CD14-positive monocyte (primary cell): ENCODE data around the gene NUMBL. TPM values are rescaled to one million over a fixed set of nuclear protein-coding genes. Genes with fewer than 3 reads are reported as not detected.

Experiments used
- DNase-seq, 3 donors: peaks; one replicate each; pipeline ENCODE4 v3.0.0-alpha.2; 2011 to 2022
- H2AFZ ChIP-seq: 2 replicates; pipeline ENCODE4 v1.6.0; 2012; ENCODE audit warnings: mild to moderate bottlenecking, low read depth, low read length, inconsistent platforms; ENCODE audit not compliant: insufficient read depth, poor library complexity, severe bottlenecking
- H3K27ac ChIP-seq, 2 donors: 1 replicate in 1 of 2; 2 replicates in 1 of 2; pipeline ENCODE4 v1.5.1; 2012 to 2013; ENCODE audit warnings: low read length in 2 of 2, control low read depth in 1 of 2, inconsistent platforms in 1 of 2, low read depth in 1 of 2, mild to moderate bottlenecking in 1 of 2
- H3K27me3 ChIP-seq, 2 donors: one replicate each; pipeline versions ENCODE4 v1.6.0 to v1.6.1; 2011 to 2013; ENCODE audit warnings: low read length in 2 of 2; ENCODE audit not compliant: control insufficient read depth in 2 of 2, insufficient read depth in 2 of 2
- H3K36me3 ChIP-seq, 2 donors: replicated peaks in 1 of 2; 1 replicate in 1 of 2; 2 replicates in 1 of 2; pipeline versions ENCODE4 v1.5.1 to v1.6.1; 2012 to 2013; ENCODE audit warnings: low read length in 2 of 2, control low read depth in 1 of 2, inconsistent platforms in 1 of 2, mild to moderate bottlenecking in 1 of 2; ENCODE audit not compliant: insufficient read depth in 2 of 2, control insufficient read depth in 1 of 2
- H3K4me1 ChIP-seq, 2 donors: 1 replicate in 1 of 2; 2 replicates in 1 of 2; pipeline versions ENCODE4 v1.5.1 to v1.6.1; 2012 to 2013; ENCODE audit warnings: low read length in 2 of 2, control low read depth in 1 of 2, inconsistent platforms in 1 of 2, mild to moderate bottlenecking in 1 of 2, moderate library complexity in 1 of 2; ENCODE audit not compliant: insufficient read depth in 2 of 2, control insufficient read depth in 1 of 2
- H3K4me2 ChIP-seq: replicated peaks from 2 replicates; pipeline ENCODE3; 2012; ENCODE audit warnings: low read length, moderate library complexity, mild to moderate bottlenecking; ENCODE audit not compliant: poor library complexity, severe bottlenecking; ENCODE audit errors: extremely low read depth
- H3K4me3 ChIP-seq, 3 experiments: fragments of 200-600 bp in 1 of 3; sonication (generic) in 1 of 3; replicated peaks in 1 of 3; 1 replicate in 2 of 3; 2 replicates in 1 of 3; pipeline ENCODE4 v1.5.1; 2011 to 2013; ENCODE audit warnings: low read length in 3 of 3, mild to moderate bottlenecking in 3 of 3, control low read depth in 2 of 3, low read depth in 2 of 3, inconsistent platforms in 1 of 3, moderate library complexity in 1 of 3
- H3K79me2 ChIP-seq: 2 replicates; pipeline ENCODE4 v1.6.0; 2012; ENCODE audit warnings: mild to moderate bottlenecking, control low read depth, inconsistent platforms, low read length, moderate library complexity; ENCODE audit not compliant: insufficient read depth
- H3K9ac ChIP-seq: 2 replicates; pipeline ENCODE4 v1.6.0; 2017; ENCODE audit warnings: low read length, mild to moderate bottlenecking; ENCODE audit not compliant: insufficient read depth, poor library complexity, severe bottlenecking
- H3K9me3 ChIP-seq, 2 donors: replicated peaks in 1 of 2; 1 replicate in 1 of 2; 2 replicates in 1 of 2; pipeline versions ENCODE4 v1.5.1 to v1.6.1; 2012 to 2013; ENCODE audit warnings: low read length in 2 of 2, control low read depth in 1 of 2; ENCODE audit not compliant: control insufficient read depth in 1 of 2, insufficient read depth in 1 of 2
- H4K20me1 ChIP-seq: 2 replicates; pipeline ENCODE4 v1.6.0; 2012; ENCODE audit warnings: mild to moderate bottlenecking, low read length, control low read depth, moderate library complexity; ENCODE audit not compliant: insufficient read depth
- H3K27ac Mint-ChIP-seq, 7 donors: one replicate each; pipeline ENCODE4 v1.8.0; 2020; ENCODE audit warnings: mild to moderate bottlenecking in 7 of 7, mixed read lengths in 7 of 7, moderate library complexity in 6 of 7, inconsistent platforms in 2 of 7
- H3K27me3 Mint-ChIP-seq, 3 donors: one replicate each; pipeline ENCODE4 v1.8.0; 2021 to 2022; ENCODE audit warnings: low read depth in 3 of 3, mild to moderate bottlenecking in 3 of 3, mixed read lengths in 3 of 3, moderate library complexity in 3 of 3, inconsistent platforms in 1 of 3
- H3K36me3 Mint-ChIP-seq, 2 donors: one replicate each; pipeline ENCODE4 v1.8.0; 2020; ENCODE audit warnings: mixed read lengths in 2 of 2, inconsistent platforms in 1 of 2, mild to moderate bottlenecking in 1 of 2
- H3K4me1 Mint-ChIP-seq: one replicate; pipeline ENCODE4 v1.8.0; 2020; ENCODE audit warnings: mild to moderate bottlenecking, mixed read lengths
- H3K4me3 Mint-ChIP-seq, 2 donors: one replicate each; pipeline ENCODE4 v1.8.0; 2020; ENCODE audit warnings: mild to moderate bottlenecking in 2 of 2, mixed read lengths in 2 of 2, moderate library complexity in 1 of 2
- H3K9me3 Mint-ChIP-seq, 7 donors: one replicate each; pipeline ENCODE4 v1.8.0; 2020 to 2022; ENCODE audit warnings: mixed read lengths in 7 of 7, mild to moderate bottlenecking in 6 of 7, moderate library complexity in 6 of 7, inconsistent platforms in 2 of 7
- WGBS: methylation state at CpG from one replicate; pipeline ENCODE4 v1.1.5; 2013; ENCODE audit warnings: missing lambda C conversion rate; ENCODE audit not compliant: insufficient coverage; 5-methylcytosine and 5-hydroxymethylcytosine counted together
- intact Hi-C, 2 donors: fragments of 100-400 bp; cut with micrococcal nuclease; formaldehyde crosslinking; loops; one replicate each; pipeline versions ENCODE4 v1.15.0 to v1.15.1; 2023
- polyA plus RNA-seq, 3 donors: library from polyadenylated mRNA; depleted of rRNA in 1 of 3; unstranded in 2 of 3; stranded (reverse) in 1 of 3; fragments of 300-500 nt in 2 of 3; fragments of >200 nt in 1 of 3; fragmentation: Illumina TruSeq in 2 of 3; gene quantifications; 1 replicate in 2 of 3; 2 replicates in 1 of 3; pipeline ENCODE4 v1.2.3, GENCODE V29; 2012 to 2021
- TF ChIP-seq, protein P1 (sequence below): fragments of 200-600 bp; IDR thresholded peaks from one replicate; pipeline ENCODE4 v1.8.0; 2022; ENCODE audit warnings: antibody characterized with exemption, mild to moderate bottlenecking

The NUMBL gene
- polyA plus RNA-seq, 3 donors, result 0.12 to 7.2 (median 0.45) TPM

DNA sequence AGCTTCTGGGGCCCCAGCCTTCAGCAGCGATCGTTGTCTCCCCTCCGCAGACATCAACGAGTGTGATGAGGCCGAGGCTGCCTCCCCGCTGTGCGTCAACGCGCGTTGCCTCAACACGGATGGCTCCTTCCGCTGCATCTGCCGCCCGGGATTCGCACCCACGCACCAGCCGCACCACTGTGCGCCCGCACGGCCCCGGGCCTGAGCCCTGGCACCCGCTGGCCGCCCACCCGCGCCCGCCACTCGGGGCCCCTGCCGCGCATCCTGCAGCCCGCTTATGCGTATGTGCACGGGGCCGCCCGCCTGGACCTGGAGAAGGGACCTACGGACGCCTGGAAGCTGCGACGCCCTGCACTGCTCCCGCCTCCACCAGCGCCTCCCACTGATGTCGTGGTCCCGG, 61.1 kb downstream of the NUMBL start:
- H4K20me1 ChIP-seq, result no peaks in the 10 kb centered on the region
- H3K9me3 ChIP-seq, result no peaks in the 10 kb centered on the region
- H3K9ac ChIP-seq, result no peak overlapping the region
- H3K27me3 ChIP-seq, result peaks cover 0 to 5% of the 10 kb centered on the region in 2 donors
- H3K4me3 ChIP-seq, result no peak overlapping the region
- peaks cover 0 to under 1% (median 0%) of the 10 kb centered on the region in 7 donors for H3K9me3 Mint-ChIP-seq
- no peak overlapping the region for H3K27ac Mint-ChIP-seq
- peaks cover 11 to 21% of the 10 kb centered on the region in 2 donors for H3K36me3 Mint-ChIP-seq
- WGBS, result 97% methylated on average over 40 of the region's 42 CpGs
- no peak overlapping the region for H3K4me2 ChIP-seq
- H3K4me1 ChIP-seq, result peaks cover 0 to 3% of the 10 kb centered on the region in 2 donors
- no peak overlapping the region for H3K27ac ChIP-seq
- no peak for DNase-seq
- no peak overlapping the region for H3K4me3 Mint-ChIP-seq
- H3K27me3 Mint-ChIP-seq, result peaks cover 2 to 11% (median 6%) of the 10 kb centered on the region in 3 donors
- no peaks in the 10 kb centered on the region for H3K79me2 ChIP-seq
- H3K4me1 Mint-ChIP-seq, result peaks cover under 1% of the 10 kb centered on the region
- no peak overlapping the region for H2AFZ ChIP-seq
- intact Hi-C loops, result no loop called here
- peaks cover 0 to 6% of the 10 kb centered on the region in 2 donors for H3K36me3 ChIP-seq
- TF ChIP-seq, protein P1, sequence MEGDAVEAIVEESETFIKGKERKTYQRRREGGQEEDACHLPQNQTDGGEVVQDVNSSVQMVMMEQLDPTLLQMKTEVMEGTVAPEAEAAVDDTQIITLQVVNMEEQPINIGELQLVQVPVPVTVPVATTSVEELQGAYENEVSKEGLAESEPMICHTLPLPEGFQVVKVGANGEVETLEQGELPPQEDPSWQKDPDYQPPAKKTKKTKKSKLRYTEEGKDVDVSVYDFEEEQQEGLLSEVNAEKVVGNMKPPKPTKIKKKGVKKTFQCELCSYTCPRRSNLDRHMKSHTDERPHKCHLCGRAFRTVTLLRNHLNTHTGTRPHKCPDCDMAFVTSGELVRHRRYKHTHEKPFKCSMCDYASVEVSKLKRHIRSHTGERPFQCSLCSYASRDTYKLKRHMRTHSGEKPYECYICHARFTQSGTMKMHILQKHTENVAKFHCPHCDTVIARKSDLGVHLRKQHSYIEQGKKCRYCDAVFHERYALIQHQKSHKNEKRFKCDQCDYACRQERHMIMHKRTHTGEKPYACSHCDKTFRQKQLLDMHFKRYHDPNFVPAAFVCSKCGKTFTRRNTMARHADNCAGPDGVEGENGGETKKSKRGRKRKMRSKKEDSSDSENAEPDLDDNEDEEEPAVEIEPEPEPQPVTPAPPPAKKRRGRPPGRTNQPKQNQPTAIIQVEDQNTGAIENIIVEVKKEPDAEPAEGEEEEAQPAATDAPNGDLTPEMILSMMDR, result no peak

DNA sequence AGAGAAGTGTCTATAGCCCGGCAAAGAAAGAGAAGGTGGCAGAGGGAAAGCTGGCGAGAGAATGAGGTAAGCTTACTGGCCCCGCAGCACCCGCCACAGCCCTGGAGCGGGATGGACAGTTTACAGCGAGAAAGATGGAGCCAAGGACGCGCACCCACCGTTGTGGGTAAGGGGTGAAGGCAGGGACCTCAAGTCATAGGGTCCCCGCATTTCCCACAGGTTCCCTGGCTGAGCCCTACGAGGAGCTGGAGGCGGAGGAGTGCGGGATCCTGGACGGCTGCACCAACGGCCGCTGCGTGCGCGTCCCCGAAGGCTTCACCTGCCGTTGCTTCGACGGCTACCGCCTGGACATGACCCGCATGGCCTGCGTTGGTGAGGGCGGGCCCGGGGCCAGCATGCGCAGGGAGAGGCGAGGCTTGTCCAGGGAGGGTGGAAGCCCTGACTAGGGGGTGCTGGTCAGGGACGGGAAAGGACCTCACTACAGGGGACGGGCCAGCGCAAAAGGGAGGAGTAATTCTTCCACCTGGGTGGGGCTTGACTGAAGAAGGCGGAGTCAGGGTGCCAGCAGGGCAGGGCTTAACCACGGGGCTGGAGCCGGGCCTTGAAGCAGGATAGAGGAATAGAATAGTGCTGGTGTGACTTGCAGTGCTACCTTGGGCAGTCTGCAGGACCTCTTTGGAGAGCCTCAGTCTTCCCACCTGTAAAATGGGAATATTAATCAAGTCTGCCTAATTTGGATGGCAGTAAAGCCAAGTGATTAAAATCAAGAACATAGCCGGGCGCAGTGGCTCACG, 62.8 kb downstream of the NUMBL start:
- TF ChIP-seq, protein P1, result no peak
- H3K4me2 ChIP-seq, result no peak overlapping the region
- no peaks in the 10 kb centered on the region for H4K20me1 ChIP-seq
- no peaks in the 10 kb centered on the region for H3K27me3 ChIP-seq
- H3K4me3 ChIP-seq, result no peak overlapping the region
- peaks cover 0 to 2% (median 0%) of the 10 kb centered on the region in 3 donors for H3K27me3 Mint-ChIP-seq
- H3K4me1 Mint-ChIP-seq, result no peaks in the 10 kb centered on the region
- no peaks in the 10 kb centered on the region for H3K79me2 ChIP-seq
- no peak for DNase-seq
- no peak overlapping the region for H3K27ac ChIP-seq
- H2AFZ ChIP-seq, result no peak overlapping the region
- intact Hi-C loops, result no loop called here
- peaks cover 16 to 34% of the 10 kb centered on the region in 2 donors for H3K36me3 Mint-ChIP-seq
- no peak overlapping the region for H3K4me3 Mint-ChIP-seq
- 93% methylated on average over 37 of the region's 39 CpGs for WGBS
- no peaks in the 10 kb centered on the region for H3K4me1 ChIP-seq
- peaks cover 4 to 16% of the 10 kb centered on the region in 2 donors for H3K36me3 ChIP-seq
- H3K27ac Mint-ChIP-seq, result no peak overlapping the region
- H3K9me3 Mint-ChIP-seq, result no peaks in the 10 kb centered on the region
- no peaks in the 10 kb centered on the region for H3K9me3 ChIP-seq
- H3K9ac ChIP-seq, result no peak overlapping the region
